NCI-H2196 (cell line): Measurements from ENCODE around the gene INSIG2.
A peak's percentile ranks its signal among the peaks of the same experiment; 100 is the strongest.
"Not testable (repeated sequence)": the region's sequence is repeated elsewhere in the genome, so short reads cannot be mapped to it uniquely, and the experiment has no call there.

ENCODE experiments used
- DNase-seq: peaks from one replicate; lab custom pipeline; 2025; ENCODE audit not compliant: unreplicated experiment; lab: John Stamatoyannopoulos, UW

INSIG2 gene

DNA sequence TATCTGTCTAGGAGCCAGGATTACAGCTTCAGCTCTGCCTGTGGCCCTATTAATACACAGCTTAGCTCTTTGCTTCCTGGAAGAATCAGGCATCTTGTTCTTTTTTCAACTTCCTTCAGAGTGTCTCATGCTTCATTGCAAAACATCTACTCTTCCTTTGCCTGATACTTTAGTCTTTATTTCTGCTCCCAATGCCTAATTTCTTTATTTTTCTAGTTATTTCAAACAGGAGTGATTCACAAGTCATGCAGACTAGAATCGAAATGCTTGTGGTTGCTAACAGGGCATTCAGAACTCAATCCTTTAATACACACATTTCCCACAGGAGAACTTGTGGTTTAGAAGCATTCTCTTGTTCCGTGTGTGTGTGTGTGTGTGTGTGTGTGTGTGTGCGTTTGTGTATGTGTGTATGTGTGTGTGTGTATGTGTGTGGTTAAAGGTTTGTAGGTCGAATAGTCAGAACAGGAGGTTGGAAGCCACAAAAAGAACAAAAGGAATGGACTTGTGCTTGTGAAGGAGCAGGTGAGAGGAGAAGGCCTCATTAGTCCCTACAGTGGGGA, 28.3 kb upstream of the INSIG2 start:
- no peak for DNase-seq

DNA sequence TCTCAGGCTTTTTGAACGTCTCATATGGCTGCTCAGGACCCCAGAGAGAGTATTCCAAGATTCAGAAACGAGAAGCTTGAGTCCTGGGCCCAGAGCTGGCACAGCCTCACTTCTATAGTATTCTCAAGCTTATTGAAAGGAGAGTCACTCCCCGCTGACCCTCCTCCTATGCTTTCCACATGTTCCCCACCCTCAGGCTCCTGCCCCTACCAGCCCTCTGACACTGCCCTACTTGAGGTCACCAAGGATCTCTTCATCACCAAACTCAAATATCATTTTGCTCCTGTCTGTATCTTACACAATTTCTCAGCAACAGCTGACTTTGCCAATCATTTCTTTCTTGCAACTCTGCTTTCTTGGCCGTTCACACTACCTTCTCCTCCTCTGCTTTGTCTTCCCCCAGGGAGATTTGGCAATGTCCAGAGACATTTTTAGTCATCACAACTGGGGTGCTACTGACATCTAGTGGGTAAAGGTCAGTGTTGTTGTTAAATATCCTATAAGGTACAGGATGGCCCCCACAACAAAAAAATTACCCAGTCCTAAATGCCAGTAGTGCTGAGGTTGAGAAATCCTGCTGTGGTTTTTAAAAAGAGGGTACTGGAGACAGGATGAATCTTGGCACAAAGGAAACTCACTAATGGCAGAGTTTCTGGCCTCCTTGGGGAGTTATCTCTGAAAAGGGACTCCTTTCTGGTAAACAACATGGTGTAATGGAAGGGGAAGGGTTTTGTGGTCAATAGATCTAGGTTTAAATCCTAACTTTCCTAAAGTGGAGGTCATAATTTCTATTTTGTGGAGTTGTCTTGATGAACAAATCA, 26.9 kb upstream of the INSIG2 start:
- DNase-seq, result peak; percentile 14

DNA sequence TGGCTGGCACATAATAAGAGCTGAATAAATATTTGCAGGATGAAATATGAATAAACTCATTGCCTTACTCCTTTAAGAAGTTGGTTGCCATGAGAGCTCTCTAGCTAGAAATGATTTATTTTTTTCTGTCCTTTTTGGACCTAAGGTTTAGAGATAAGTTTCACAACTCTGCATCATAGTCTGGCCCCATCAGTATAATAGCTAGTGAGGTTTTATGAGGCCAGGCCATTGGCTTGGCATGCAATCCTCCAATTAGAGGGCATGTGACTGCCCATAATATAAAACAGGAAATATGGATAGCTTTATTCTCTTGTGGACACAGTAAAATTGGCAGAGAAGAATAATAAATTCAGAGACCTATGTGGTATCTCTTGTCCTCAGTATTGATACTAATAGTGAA, 26.2 kb upstream of the INSIG2 start:
- DNase-seq, result no peak

DNA sequence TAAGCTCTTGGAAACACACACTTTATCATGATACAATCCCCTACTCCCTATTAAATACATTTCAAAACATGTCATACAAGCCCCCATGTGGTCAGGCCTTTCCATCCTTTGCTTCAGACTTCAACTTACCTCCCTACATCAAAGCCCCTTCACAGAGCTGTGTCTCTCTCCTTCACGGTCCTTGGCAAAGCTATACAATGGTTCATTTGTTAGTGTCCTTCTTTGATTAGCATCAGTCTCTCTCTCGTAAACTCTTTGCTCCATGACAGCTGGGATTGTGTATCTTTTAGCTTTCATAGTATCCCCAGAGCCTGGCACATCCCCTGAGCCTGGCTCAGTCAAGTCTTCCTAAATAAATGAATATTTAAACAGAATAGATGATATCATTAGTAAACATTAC, 25.6 kb upstream of the INSIG2 start:
- no peak for DNase-seq

DNA sequence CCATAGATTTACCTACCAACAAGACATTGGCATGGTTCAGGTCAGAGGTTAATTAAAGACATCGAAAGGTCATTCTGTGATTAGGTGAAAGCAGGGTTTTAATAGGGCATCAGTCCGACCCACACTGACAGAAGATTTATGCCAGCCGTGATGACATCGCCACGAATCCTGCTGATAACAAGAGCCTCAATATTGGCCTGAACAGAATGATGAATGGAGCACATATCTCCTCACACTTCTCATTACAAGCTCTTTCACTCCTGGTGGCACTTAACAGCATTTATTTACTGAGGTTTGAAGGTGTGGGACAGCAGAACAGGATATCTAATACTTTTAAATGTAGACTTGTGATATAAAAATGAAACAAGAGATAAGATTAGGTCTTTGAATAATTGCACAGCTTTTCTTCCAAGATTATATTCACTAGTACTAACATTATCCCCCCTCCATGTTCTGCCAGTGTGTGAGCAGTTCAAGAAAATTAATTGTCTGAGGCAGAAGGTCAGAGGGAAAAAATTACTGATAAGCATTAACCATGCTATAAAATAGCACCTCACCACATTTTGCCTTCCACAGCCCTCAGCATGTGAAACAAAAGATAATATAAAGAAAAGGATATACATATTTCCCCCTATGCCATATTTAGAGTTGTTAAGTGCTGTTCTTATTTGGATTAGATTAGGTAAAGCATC, 23.1 kb upstream of the INSIG2 start:
- DNase-seq, result no peak

DNA sequence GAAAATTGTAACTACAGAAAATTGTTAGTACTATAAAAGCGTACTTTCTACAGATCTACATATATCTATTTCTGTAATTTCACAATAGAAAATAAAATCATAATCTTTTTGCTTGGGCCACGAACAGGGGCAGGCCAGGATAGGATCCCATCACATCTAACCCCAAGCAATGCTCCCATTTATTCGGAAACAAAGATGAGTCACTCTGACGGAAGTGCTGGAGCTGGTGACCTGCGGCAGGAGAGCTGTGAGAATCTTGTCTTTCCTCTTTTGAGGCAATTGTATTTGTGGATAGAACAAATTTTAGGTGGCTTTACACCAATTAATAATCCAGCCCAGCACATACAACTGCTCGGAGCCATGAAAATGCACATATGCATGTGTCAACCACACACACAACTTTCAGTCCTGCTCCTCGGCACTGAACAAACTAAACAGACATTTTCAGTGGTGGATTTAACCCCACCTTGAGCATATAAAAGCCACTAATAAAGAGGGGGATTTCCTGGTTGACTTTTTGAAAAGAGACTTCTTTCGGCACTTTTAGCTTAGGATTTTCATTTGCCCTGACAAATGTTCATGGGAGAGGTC, 22.3 kb upstream of the INSIG2 start:
- no peak for DNase-seq

DNA sequence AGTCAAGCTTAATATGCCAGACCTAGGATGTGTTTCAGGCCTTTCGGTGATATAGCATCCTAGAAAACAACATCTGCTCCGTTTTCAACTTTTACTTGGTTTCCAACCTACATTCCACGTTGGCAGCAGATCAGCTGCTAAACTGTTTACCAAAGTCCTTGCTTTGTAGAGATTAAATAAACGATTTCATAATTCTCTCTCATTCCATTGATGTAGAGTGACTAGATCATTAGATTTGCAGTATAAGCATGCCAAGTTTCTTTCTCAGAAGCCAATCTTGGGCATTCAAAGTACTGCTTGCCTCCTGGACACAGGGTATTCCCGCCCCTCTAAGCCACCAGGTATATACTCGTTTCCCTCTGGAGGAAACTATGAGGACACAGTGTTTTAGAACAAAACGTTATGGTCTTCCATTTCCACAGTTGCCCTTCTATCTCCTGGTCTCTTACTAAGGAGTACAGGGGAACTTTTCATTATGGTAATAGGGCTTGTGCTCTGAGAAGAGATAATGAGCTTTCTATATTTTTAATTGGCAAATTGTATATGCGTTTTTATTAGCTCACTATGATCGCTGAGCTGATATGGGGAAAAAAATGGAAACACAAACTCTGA, 10.5 kb upstream of the INSIG2 start:
- DNase-seq, result no peak

DNA sequence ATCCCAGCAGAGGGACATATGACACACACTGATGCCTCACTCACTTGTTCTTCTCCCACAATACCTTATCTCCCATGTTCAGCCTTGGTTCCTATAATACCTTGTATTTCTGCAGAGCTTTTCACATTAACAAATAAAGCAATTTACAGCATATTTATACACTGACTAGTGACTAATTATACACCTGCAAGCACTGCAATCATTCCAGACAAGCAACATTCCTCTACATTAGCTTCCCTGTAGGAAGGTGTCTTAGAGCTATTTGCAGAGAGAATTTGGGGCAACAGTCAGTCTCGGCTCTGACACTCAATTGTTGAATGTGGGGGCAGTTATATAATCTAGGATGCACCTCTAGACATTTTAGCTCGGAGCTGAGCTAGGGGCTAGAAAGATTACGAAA, 9.5 kb upstream of the INSIG2 start:
- DNase-seq, result no peak

DNA sequence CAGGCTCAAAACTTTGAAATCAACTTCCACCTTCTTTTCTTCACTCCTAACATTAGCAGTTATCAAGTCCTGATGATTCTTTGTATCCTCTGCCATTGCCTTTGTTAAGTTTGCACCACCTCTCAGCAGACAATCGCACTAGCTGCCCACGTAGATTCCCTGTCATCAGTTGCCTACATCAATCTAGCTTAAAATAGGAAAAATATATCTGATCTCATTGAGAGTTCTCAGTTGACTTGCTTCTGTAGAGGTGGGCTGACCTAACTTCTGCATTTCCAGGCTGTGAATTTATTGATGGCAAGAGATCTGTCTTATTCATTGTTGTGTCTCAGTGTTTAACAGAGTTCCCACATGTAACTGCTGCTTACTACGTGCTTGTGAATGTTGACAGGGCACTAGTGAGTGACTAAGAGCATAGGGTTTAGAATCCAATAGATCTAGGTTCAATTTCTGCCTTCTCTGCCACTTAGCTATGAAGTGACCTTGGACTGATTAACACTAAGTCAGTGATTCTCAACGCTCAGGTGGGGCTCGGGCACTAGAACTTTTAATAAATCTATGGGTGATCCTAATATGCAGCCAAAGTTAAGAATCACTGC, 3.7 kb upstream of the INSIG2 start:
- DNase-seq, result no peak

DNA sequence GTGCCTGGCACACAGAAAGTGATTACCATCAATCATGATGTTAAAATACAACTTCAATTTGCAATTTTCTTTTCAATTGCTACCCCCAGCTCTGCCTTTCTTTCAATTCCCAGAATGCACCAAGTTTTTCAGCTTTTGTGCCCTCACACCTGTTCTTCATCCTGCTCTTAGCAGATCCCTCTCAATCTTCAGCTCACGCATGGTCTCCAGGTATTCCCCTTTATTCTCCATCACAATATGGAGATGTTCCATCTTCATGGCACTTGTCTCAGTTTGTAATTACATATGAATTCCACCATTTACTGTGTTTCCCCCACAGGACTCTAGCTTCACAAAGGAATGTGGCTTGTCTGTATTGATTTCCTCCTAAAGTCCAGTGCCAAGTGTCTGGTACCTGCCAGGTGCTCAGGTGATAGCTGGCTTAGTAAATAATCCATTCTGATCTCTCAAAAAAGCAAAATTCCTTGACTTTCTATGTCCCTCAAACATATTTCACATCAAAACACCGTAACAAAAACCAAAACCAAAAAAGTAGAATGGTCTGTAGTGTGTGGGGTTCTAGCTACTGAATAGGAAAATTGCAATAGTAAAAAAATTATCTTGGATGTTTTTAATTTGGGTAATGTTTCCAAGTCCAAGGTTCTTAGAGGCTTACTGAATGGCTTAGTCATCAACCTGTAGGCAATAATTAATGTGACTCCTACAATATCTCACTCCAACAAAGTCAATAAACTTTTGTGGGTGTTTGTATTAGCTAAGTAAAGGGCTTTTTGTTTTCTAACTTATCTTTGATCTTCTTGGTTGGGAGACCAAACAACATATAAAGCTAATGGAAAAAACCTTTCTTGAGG, 2.9 kb upstream of the INSIG2 start:
- DNase-seq, result no peak

DNA sequence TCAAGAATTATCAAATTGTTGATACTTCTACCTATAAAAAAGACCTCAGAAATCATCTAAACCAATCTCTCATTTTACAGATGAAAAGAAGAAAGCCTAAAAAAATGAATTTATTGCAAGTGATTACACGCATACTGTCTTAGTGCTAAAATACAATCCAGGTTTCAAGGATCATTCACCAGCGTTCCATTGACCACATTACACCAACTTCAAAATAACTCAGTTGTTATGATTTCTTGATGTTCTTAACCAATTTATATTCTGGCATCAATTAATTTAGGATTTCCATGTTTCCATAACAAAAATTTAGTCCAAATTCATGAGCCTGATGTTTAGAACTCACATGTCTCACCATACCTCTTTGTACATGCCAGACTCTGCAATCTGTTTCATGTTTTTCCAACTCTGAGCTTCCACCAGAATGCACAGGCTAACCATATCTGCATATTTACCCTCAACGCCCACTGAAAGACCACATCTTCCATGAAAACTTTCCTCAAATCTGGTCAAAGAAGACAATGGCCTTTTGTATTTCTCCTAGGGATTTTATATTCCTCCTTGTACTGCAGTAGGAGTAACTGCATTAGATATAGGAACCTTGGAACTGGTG, 2.1 kb upstream of the INSIG2 start:
- DNase-seq, result no peak

DNA sequence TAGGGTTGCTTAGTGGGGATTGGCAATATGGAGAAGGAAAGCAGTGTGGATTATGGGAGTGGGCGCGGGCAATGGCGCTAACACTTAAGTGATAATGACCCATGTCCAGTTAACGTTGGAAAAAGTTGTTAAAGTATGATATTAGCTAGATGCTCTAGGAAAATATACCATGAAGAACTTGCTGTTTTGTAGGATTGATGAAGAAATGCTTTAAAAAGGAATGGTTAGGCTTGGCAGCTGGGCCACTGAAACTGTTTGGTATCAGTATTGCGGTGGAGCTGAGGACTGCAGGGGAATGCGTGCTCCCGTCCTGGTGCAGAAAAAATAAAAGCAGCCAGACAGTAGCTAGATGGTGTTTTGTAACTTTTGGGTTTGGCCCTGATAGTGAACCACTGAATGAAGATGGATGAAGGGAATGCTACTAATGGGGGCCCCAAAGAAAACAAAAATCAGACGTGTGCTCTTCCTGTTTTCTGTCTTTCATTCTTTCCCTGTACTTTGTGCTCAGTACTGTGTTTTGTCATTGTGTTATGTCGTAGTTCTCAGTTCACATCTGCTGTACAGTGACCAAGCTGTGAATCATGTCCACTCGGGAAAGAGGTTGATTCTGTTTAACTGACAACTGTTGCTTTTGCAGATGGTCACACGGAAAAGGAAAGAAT, 999 bp downstream of the INSIG2 start:
- DNase-seq, result no peak

DNA sequence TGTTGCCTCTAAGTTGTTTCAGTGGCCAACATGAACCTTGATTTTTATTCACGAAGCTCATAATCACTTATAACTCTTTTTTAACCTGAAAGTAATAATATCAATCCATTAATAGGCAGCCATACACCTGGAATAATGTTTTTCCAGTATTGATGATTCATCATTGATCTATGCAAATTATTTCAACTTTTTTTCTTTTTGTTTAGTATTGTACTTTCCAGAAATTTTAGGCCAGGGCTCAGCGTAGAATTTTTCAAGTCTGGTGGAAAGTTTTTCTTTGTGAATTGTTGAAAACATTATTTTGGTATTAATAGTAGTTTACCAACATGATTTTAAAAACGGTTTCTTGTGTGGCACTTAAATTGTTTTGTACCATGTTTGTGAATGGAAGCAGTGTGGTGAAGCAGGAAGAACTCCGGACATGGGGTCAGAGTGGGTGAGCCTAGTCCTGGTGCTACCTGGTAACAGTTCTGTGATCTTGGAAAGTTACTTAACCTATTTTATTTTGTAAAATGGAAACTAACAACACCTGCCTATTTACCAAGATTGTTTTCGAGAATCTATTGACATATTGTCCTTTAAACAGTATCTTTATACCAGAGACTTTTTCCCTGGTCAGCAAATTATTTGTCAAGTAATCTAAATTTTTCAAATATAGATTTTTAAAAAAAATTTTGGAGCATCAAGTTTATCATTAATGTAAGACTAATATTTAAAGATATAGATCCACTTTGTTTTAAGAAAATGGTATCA, 2.3 kb downstream of the INSIG2 start:
- DNase-seq, result no peak

DNA sequence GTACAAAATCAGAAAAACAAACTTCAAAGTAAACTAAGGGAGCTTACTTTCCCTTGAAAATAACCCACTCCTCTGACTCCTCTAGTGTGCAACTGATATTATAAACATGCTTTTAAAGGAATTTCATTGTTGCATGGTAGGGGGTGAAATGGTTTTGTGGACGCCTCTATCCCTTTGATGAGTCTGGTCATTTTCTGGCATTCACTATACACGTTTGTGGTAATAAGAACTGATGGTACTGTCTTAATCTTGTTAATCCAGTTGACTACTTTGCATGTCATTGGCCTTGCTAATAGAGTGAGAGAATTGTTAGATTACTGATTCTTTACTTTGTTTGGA, 2.8 kb downstream of the INSIG2 start:
- no peak for DNase-seq

DNA sequence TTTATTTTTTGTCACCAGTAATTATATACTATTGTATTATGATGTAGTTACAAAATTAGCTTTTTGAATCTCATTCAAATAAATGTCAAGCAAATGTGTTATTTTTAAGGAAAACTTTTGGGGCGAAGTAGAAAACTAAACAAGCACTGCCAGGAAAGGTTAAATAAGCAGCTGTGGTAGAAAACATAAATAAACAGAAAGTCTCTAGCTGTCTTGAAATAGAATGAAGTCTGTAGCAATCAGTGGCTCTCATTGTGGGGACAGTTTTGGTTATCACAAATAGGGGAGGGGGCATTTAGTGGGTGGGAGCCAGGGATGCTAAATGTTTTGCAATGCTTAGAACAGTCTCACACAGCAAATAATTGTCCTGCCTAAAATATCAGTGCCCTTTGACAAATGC, 3.4 kb downstream of the INSIG2 start:
- no peak for DNase-seq

DNA sequence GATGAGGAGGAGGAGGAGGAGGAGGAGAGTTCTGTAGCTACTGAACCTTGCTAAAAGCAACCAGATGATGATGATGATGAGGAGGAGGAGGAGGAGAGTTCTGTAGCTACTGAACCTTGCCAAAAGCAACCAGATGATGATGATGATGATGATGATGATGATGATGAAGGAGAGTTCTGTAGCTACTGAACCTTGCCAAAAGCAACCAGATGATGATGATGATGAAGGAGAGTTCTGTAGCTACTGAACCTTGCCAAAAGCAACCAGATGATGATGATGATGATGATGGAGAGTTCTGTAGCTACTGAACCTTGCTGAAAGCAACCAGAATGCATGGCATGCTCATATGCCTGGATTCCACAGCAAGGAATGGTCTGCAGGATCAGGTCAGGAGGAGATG, 5.8 kb downstream of the INSIG2 start:
- not testable (repeated sequence) for DNase-seq

DNA sequence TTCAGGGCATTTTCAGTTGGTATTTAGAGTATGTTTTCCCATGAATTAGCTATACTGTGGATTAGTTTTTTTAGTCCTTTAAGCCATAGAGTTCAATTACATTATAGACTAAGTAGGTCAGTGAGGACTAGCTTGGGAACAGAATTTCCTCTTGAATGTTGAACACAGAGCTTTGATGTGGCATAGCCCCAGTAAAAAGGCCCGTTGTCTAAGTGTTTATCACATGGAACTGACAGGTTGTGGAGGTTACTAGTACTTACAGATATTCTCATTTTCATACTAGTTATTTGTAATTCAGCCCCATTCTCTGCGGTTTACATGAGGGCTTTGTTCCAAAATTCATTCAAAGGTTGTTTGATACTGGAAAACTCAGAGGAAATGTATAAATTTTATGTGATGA, 6.2 kb downstream of the INSIG2 start:
- no peak for DNase-seq

DNA sequence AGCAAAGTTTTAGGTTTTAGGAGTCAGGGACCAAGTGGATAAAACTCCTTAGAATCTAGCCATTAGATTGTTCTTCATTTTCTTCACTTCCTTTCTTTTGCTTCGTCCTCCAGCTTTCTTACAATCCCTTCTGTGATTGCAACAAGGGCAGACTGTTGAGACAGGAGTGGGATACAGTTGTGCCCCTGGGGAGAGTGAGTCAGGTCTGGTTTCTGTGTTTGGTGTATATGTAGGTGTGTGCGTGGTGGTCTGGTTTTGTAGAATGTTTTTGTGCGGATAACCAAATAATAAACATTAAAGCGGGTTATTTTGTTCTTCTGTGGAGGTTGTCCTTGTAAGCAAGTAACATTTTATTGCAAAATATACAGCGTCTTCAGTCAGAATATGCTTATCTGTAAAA, 7.3 kb downstream of the INSIG2 start:
- no peak for DNase-seq

DNA sequence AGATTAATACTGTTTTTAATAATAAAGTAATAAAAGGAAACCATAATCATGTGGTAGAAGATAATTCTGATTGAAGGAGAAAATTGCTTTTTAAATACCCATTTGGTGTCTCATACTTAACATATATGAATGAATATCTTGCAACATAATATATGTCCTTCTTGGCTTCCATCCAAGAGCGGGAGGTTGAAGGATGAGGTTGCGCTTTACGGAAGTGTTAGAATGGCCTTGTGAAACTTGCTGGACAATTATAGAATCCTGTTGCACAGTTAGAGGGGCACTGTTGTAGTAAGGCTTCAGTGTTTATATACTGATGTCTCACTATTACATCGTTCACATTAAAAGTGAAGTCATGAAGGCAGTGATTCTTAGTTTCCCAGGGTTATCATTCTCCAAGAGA, 9.4 kb downstream of the INSIG2 start:
- DNase-seq, result no peak
